Adipose tissue (tissue), 3 donors: ENCODE results near the gene MAP1LC3A. TPM values are rescaled to one million over a fixed set of nuclear protein-coding genes. Genes with fewer than 3 reads are reported as not detected.

Source experiments
- H3K27ac ChIP-seq: one replicate; pipeline ENCODE4 v1.5.1; 2013; ENCODE audit warnings: low read depth, low read length
- WGBS, 3 donors: extraction: QIAGEN DNeasy Blood & Tissue Kit; methylation state at CpG; one replicate each; pipeline ENCODE4 v1.1.7; 2013; 5-methylcytosine and 5-hydroxymethylcytosine counted together
- polyA plus RNA-seq, 3 donors: library from polyadenylated mRNA; stranded (reverse); fragments of 200-250 nt; gene quantifications; one replicate each; pipeline ENCODE4 v1.2.3, GENCODE V29; 2013
- donor health status: healthy with polysubstance abuse.
- donor health status: Bipolar disorder and iron deficiency.
- donor health status: healthy.

The MAP1LC3A gene
- polyA plus RNA-seq, 3 donors, result 24.8 to 82.0 (median 78.1) TPM

GRCh38 chr20:34526466-34526865 lies 32.1 kb upstream of the MAP1LC3A start:
- 81 to 89% (median 85%) methylated on average over 5 of the region's 5 CpGs for WGBS, 3 donors
- H3K27ac ChIP-seq, result no peak overlapping the region

GRCh38 chr20:34527016-34527415 lies 31.5 kb upstream of the MAP1LC3A start:
- no peak overlapping the region for H3K27ac ChIP-seq
- 85 to 93% (median 91%) methylated on average over 10 of the region's 10 CpGs for WGBS, 3 donors

GRCh38 chr20:34528921-34529297 lies 29.6 kb upstream of the MAP1LC3A start:
- 51 to 79% (median 69%) methylated on average over 5 of the region's 5 CpGs for WGBS, 3 donors
- H3K27ac ChIP-seq, result no peak overlapping the region

GRCh38 chr20:34529742-34530141 lies 28.8 kb upstream of the MAP1LC3A start:
- WGBS, 3 donors, result 70 to 84% (median 82%) methylated on average over 3 of the region's 3 CpGs
- H3K27ac ChIP-seq, result no peak overlapping the region

- no peak overlapping the region for H3K27ac ChIP-seq
- WGBS, 3 donors, result 62 to 85% (median 82%) methylated on average over 5 of the region's 5 CpGs
These were observed 28.2 kb upstream of the MAP1LC3A start for GRCh38 chr20:34530342-34530741.

GRCh38 chr20:34531608-34532265 lies 26.8 kb upstream of the MAP1LC3A start:
- 84 to 89% (median 88%) methylated on average over 8 of the region's 8 CpGs for WGBS, 3 donors
- H3K27ac ChIP-seq, result no peak overlapping the region

- no peak overlapping the region for H3K27ac ChIP-seq
- 86 to 90% (median 88%) methylated on average over 8 of the region's 8 CpGs for WGBS, 3 donors
These were observed 26.2 kb upstream of the MAP1LC3A start for GRCh38 chr20:34532320-34532719.

GRCh38 chr20:34532756-34533155 lies 25.8 kb upstream of the MAP1LC3A start:
- 93 to 96% (median 95%) methylated on average over 7 of the region's 7 CpGs for WGBS, 3 donors
- no peak overlapping the region for H3K27ac ChIP-seq

GRCh38 chr20:34534391-34535165 lies 23.9 kb upstream of the MAP1LC3A start:
- H3K27ac ChIP-seq, result no peak overlapping the region
- 91 to 95% (median 93%) methylated on average over 15 of the region's 15 CpGs for WGBS, 3 donors

- 90 to 94% (median 93%) methylated on average over 15 of the region's 15 CpGs for WGBS, 3 donors
- no peak overlapping the region for H3K27ac ChIP-seq
These were observed 23.1 kb upstream of the MAP1LC3A start for GRCh38 chr20:34535301-34535840.

GRCh38 chr20:34535857-34536256 lies 22.7 kb upstream of the MAP1LC3A start:
- no peak overlapping the region for H3K27ac ChIP-seq
- 93 to 96% (median 94%) methylated on average over 2 of the region's 2 CpGs for WGBS, 3 donors

GRCh38 chr20:34536798-34537394 lies 21.6 kb upstream of the MAP1LC3A start:
- 59 to 77% (median 63%) methylated on average over 10 of the region's 10 CpGs for WGBS, 3 donors
- H3K27ac ChIP-seq, result no peak overlapping the region

GRCh38 chr20:34537651-34538050 lies 20.9 kb upstream of the MAP1LC3A start:
- 89 to 95% (median 93%) methylated on average over 8 of the region's 8 CpGs for WGBS, 3 donors

GRCh38 chr20:34538671-34539123 lies 19.8 kb upstream of the MAP1LC3A start:
- no peak overlapping the region for H3K27ac ChIP-seq
- 32 to 50% (median 41%) methylated on average over 5 of the region's 5 CpGs for WGBS, 3 donors

More at GRCh38 chr20:34537651-34538050, 20.9 kb upstream of the MAP1LC3A start:
- H3K27ac ChIP-seq, result no peak overlapping the region

GRCh38 chr20:34539756-34540155 lies 18.8 kb upstream of the MAP1LC3A start:
- 94 to 96% (median 95%) methylated on average over 8 of the region's 8 CpGs for WGBS, 3 donors
- H3K27ac ChIP-seq, result no peak overlapping the region

- WGBS, 3 donors, result 73 to 88% (median 80%) methylated on average over 15 of the region's 15 CpGs
These were observed 17.8 kb upstream of the MAP1LC3A start for GRCh38 chr20:34540596-34541263.

GRCh38 chr20:34541264-34541901 lies 17.1 kb upstream of the MAP1LC3A start:
- H3K27ac ChIP-seq, result no peak overlapping the region
- WGBS, 3 donors, result 80 to 87% (median 82%) methylated on average over 13 of the region's 13 CpGs

More at GRCh38 chr20:34540596-34541263, 17.8 kb upstream of the MAP1LC3A start:
- no peak overlapping the region for H3K27ac ChIP-seq

GRCh38 chr20:34541917-34542316 lies 16.6 kb upstream of the MAP1LC3A start:
- H3K27ac ChIP-seq, result no peak overlapping the region
- 72 to 83% (median 82%) methylated on average over 16 of the region's 16 CpGs for WGBS, 3 donors
